ENCODE measurements around the gene RIMS4. TPM values are rescaled to one million over a fixed set of nuclear protein-coding genes. Genes with fewer than 3 reads are reported as not detected.

Gene RIMS4
- total and polyA plus RNA-seq, 2 of the 13 experiments (the other 11 are each of a cell fraction or from before 2014, with no cell fraction given): 0.01 to 0.07 TPM

- TF ChIP-seq ZNF704 (CRISPR knock-in tag; IDR thresholded peaks at IDR 0.05; ENCODE audit: borderline replicate concordance) (no peak), KMT2B (CRISPR knock-in tag; IDR thresholded peaks at IDR 0.05) (no peak), TERF1 (CRISPR knock-in tag; IDR thresholded peaks at IDR 0.05) (no peak), TCF12 (IDR thresholded peaks at IDR 0.05) (no peak), TCF12 (CRISPR knock-in tag; IDR thresholded peaks at IDR 0.05) (no peak), SETDB1 (CRISPR knock-in tag; IDR thresholded peaks at IDR 0.05; ENCODE audit: borderline replicate concordance) (no peak), PLRG1 (conservative IDR thresholded peaks at IDR 0.05) (no peak), HOMEZ (CRISPR knock-in tag; IDR thresholded peaks at IDR 0.05; ENCODE audit: low read depth) (no peak)
These were observed 14.5 kb downstream of the RIMS4 start (continued) for GRCh38 chr20:44795836-44796235.

GRCh38 chr20:44792796-44793195 lies 17.6 kb downstream of the RIMS4 start:
- in situ Hi-C loops (cut with HindIII; ENCODE audit: extremely low pct_ligation_motif_present, low pct_unique_long_range_greater_than_20kb): no loop called here

More at GRCh38 chr20:44792796-44793195, 17.6 kb downstream of the RIMS4 start:
- Histone ChIP-seq H3K27me3 (ENCODE audit: control insufficient read depth in 1 of 2, insufficient read depth in 2 of 2, low read length in 2 of 2) (peaks cover 10 to 69% of the 10 kb centered on the region in 2 experiments; a peak in 4 of 5 replicates), H3K9me3 (ENCODE audit: low read length) (no peaks in the 10 kb centered on the region), H3K4me1 (ENCODE audit: insufficient read depth, low read length) (no peaks in the 10 kb centered on the region), H3K4me3 (replicated peaks in 1 of 3; ENCODE audit: insufficient read depth in 1 of 3, low read depth in 2 of 3, low read length in 3 of 3) (no peak overlapping the region), H3K27ac (ENCODE audit: extremely low read length, insufficient read depth, low read length) (no peak overlapping the region), H3K79me2 (ENCODE audit: insufficient read depth, low read length) (no peaks in the 10 kb centered on the region), H4K20me1 (ENCODE audit: insufficient read depth, low read length) (no peaks in the 10 kb centered on the region), H3K36me3 (replicated peaks in 1 of 2; ENCODE audit: control insufficient read depth in 1 of 2, insufficient read depth in 2 of 2, low read length in 2 of 2) (no peaks in the 10 kb centered on the region), H2AFZ (ENCODE audit: low read length) (no peak overlapping the region), H3K9ac (ENCODE audit: insufficient read depth, low read depth, low read length) (no peak overlapping the region), H3K4me2 (ENCODE audit: low read depth, low read length) (no peak overlapping the region)
- TF ChIP-seq ASH2L (IDR thresholded peaks at IDR 0.05; ENCODE audit: insufficient read length, low read depth, low read length) (no peak), ZNF790 (CRISPR knock-in tag; IDR thresholded peaks at IDR 0.05; ENCODE audit: borderline replicate concordance) (no peak), ZMYM4 (CRISPR knock-in tag; IDR thresholded peaks at IDR 0.05) (no peak), PAX8 (CRISPR knock-in tag; IDR thresholded peaks at IDR 0.05; ENCODE audit: borderline replicate concordance) (no peak), E2F1 (CRISPR knock-in tag; IDR thresholded peaks at IDR 0.05) (no peak)
- no peak for ATAC-seq
- BruUV-seq (replicated peaks): no TSS peak
- FAIRE-seq: no peak
- ChIA-PET POLR2A (no interaction called here), CTCF (ENCODE audit: low intra/inter-chr PET ratio, low total read pairs) (no interaction called here)
- intact Hi-C loops (cut with micrococcal nuclease; ENCODE audit: unreplicated experiment): no loop called here
- no peak for DNase-seq (ENCODE audit: low spot score)
- WGBS (ENCODE audit: low lambda C conversion rate): 12% methylated on average over 7 of the region's 7 CpGs
